ENCODE measurements around the gene FSTL1. TPM values are rescaled to one million over a fixed set of nuclear protein-coding genes. Genes with fewer than 3 reads are reported as not detected.
A peak's percentile ranks its signal among the peaks of the same experiment; 100 is the strongest.

The FSTL1 gene
- total and polyA plus RNA-seq, 2 donors (not counting 1 experiment from before 2014, with no cell fraction given), result 0.15 TPM; not detected in 1

- Mint-ChIP-seq H3K27ac (no peak overlapping the region), H3K4me1 (peaks cover 18% of the 10 kb centered on the region), H3K4me3 (peak overlapping the region; percentile 83), H3K9me3 (ENCODE audit: insufficient read depth) (peaks cover 3% of the 10 kb centered on the region), H3K27me3 (peaks cover 50% of the 10 kb centered on the region)
- Histone ChIP-seq H2AFZ (ENCODE audit: insufficient read depth, low read depth, low read length, poor library complexity, severe bottlenecking) (peak overlapping the region; percentile 68), H3K4me3 (ENCODE audit: control extremely low read depth in 1 of 5, extremely low read depth in 1 of 5, insufficient read depth in 1 of 5, low read depth in 2 of 5, low read length in 4 of 5) (peak overlapping the region in 4 of 5 experiments; percentile 8 to 57 (median 47)), H4K20me1 (ENCODE audit: control insufficient read depth, insufficient read depth, low read length, poor library complexity, severe bottlenecking) (no peaks in the 10 kb centered on the region), H3K27ac (ENCODE audit: low read length in 2 of 2) (no peak overlapping the region), H3K79me2 (ENCODE audit: control insufficient read depth, insufficient read depth, low read length) (no peaks in the 10 kb centered on the region), H3K4me1 (ENCODE audit: control insufficient read depth in 2 of 2, insufficient read depth in 2 of 2, low read length in 2 of 2) (peaks cover 5 to 14% of the 10 kb centered on the region in 2 donors), H3K27me3 (replicated peaks in 1 of 4; ENCODE audit: control extremely low read depth in 1 of 4, control insufficient read depth in 3 of 4, insufficient read depth in 4 of 4, low read length in 3 of 4) (peaks cover 0 to 51% (median 17%) of the 10 kb centered on the region in 4 experiments), H3K36me3 (replicated peaks in 1 of 2; ENCODE audit: control extremely low read depth in 1 of 2, control insufficient read depth in 1 of 2, extremely low read depth in 1 of 2, insufficient read depth in 2 of 2, low read length in 1 of 2) (no peaks in the 10 kb centered on the region), H3K4me2 (replicated peaks; ENCODE audit: low read depth, low read length, poor library complexity, severe bottlenecking) (peak overlapping the region; percentile 84), H3K9ac (ENCODE audit: low read length) (peak overlapping the region; percentile 57), H3K9me3 (ENCODE audit: control extremely low read depth in 1 of 3, control insufficient read depth in 2 of 3, insufficient read depth in 1 of 3, low read length in 2 of 3) (peaks cover 3 to 4% (median 3%) of the 10 kb centered on the region in 3 donors)
- 2% methylated on average over 26 of the region's 32 CpGs for WGBS (ENCODE audit: insufficient coverage)
- POLR2A ChIA-PET, result no interaction called here
- CTCF ChIA-PET, result no interaction called here
- no peak for TF ChIP-seq CTCF (IDR thresholded peaks at IDR 0.05)
- no peak for TF ChIP-seq EZH2 (IDR thresholded peaks at IDR 0.05; ENCODE audit: borderline replicate concordance, insufficient read depth, low read depth, low read length, poor library complexity, severe bottlenecking)
- ATAC-seq (ENCODE audit: low read depth) (no peak), DNase-seq (peak; percentile 7)
- intact Hi-C loops (cut with micrococcal nuclease), result no loop called here
Measured at GRCh38 chr3:120449701-120450599, 842 bp downstream of the FSTL1 start.

- Histone ChIP-seq H3K27me3 (replicated peaks in 1 of 4; ENCODE audit: control extremely low read depth in 1 of 4, control insufficient read depth in 3 of 4, insufficient read depth in 4 of 4, low read length in 3 of 4) (peaks cover 0 to 51% (median 17%) of the 10 kb centered on the region in 4 experiments), H3K27ac (ENCODE audit: low read length in 2 of 2) (no peak overlapping the region), H4K20me1 (ENCODE audit: control insufficient read depth, insufficient read depth, low read length, poor library complexity, severe bottlenecking) (no peaks in the 10 kb centered on the region), H3K36me3 (replicated peaks in 1 of 2; ENCODE audit: control extremely low read depth in 1 of 2, control insufficient read depth in 1 of 2, extremely low read depth in 1 of 2, insufficient read depth in 2 of 2, low read length in 1 of 2) (no peaks in the 10 kb centered on the region), H3K9ac (ENCODE audit: low read length) (no peak overlapping the region), H3K9me3 (ENCODE audit: control extremely low read depth in 1 of 3, control insufficient read depth in 2 of 3, insufficient read depth in 1 of 3, low read length in 2 of 3) (peaks cover 0 to 4% (median 2%) of the 10 kb centered on the region in 3 donors), H3K4me3 (ENCODE audit: control extremely low read depth in 1 of 5, extremely low read depth in 1 of 5, insufficient read depth in 1 of 5, low read depth in 2 of 5, low read length in 4 of 5) (no peak overlapping the region), H3K79me2 (ENCODE audit: control insufficient read depth, insufficient read depth, low read length) (no peaks in the 10 kb centered on the region), H3K4me1 (ENCODE audit: control insufficient read depth in 2 of 2, insufficient read depth in 2 of 2, low read length in 2 of 2) (peaks cover 5 to 14% of the 10 kb centered on the region in 2 donors), H2AFZ (ENCODE audit: insufficient read depth, low read depth, low read length, poor library complexity, severe bottlenecking) (no peak overlapping the region), H3K4me2 (replicated peaks; ENCODE audit: low read depth, low read length, poor library complexity, severe bottlenecking) (no peak overlapping the region)
- peaks cover 18% of the 10 kb centered on the region for H3K4me1 Mint-ChIP-seq
- DNase-seq (no peak), ATAC-seq (ENCODE audit: low read depth) (no peak)
- intact Hi-C loops (cut with micrococcal nuclease), result no loop called here
- no peak overlapping the region for H3K27ac Mint-ChIP-seq
- TF ChIP-seq EZH2 (IDR thresholded peaks at IDR 0.05; ENCODE audit: borderline replicate concordance, insufficient read depth, low read depth, low read length, poor library complexity, severe bottlenecking), result no peak
- TF ChIP-seq CTCF (IDR thresholded peaks at IDR 0.05), result no peak
- peak overlapping the region; percentile 83 for H3K4me3 Mint-ChIP-seq
- no CpG with 5 or more reads among the region's 6 CpGs for WGBS (ENCODE audit: insufficient coverage)
- peaks cover 3% of the 10 kb centered on the region for H3K9me3 Mint-ChIP-seq (ENCODE audit: insufficient read depth)
- CTCF ChIA-PET, result no interaction called here
- H3K27me3 Mint-ChIP-seq, result peaks cover 50% of the 10 kb centered on the region
- POLR2A ChIA-PET, result no interaction called here
Measured at GRCh38 chr3:120449251-120449650, 1.5 kb downstream of the FSTL1 start.

All from B cell (primary cell).